GM18505 (cell line): ENCODE results near the gene IGSF9.

Source experiments
- ATAC-seq: cut with Tn5 transposase; IDR thresholded peaks from one replicate; pipeline ENCODE4 v1.9.1; 2021; ENCODE audit not compliant: unreplicated experiment
- POLR2A ChIP-seq: IDR thresholded peaks from 4 replicates; pipeline ENCODE4 v1.6.1; 2011; ENCODE audit warnings: borderline replicate concordance; ENCODE audit not compliant: insufficient read depth, insufficient read length; ENCODE audit errors: extremely low read depth

The IGSF9 gene

GRCh38 chr1:159945483-159946241, at the start of gene IGSF9:
Gene IGSF9 (minus strand): TSS chr1:159945613. CDS start chr1:159943454, 2,159 bp downstream.
- no peak for TF ChIP-seq POLR2A
- no peak for ATAC-seq

- ATAC-seq: no peak
- TF ChIP-seq POLR2A: no peak
These were observed 49.5 kb upstream of the IGSF9 start for GRCh38 chr1:159994896-159995295.

DNA sequence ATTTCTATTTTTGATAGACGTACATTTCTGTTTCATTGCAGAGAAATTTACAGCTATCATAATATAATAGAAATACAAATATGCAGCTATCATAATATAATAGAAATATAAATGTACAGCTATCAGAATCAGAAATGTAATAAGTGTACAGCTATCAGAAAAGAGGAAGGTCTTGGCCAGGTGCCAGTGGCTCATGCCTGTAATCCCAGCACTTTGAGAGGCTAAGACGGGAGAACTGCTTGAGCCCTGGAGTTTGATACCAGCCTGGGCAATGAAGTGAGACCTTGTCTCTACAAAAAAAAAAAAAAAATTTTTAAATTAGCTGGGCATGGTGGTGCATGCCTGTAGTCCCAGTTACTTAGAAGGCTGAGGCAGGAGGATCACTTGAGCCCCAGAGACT, 48.5 kb upstream of the IGSF9 start:
- no peak for TF ChIP-seq POLR2A
- no peak for ATAC-seq

- TF ChIP-seq POLR2A: no peak
- ATAC-seq: no peak
These were observed 46.7 kb upstream of the IGSF9 start for GRCh38 chr1:159992161-159992560.

DNA sequence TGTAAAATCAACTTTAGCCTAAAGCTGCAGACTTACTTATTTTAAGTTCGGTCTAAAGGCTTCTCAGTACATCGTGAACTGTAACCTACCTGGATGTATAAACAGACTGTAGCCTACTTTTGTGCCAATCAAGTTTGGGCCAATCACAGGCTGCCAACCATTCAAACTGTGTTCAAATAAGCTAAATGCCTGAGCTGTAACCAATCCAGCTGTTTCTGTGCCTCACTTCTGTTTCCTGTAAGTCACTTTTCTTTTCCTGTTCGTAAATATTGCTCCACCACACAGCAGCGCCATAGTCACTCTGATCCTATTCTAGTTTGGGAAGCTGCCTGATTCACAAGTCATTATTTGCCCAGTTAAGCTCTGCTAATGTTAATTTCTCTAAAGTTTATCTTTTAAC, 46.1 kb upstream of the IGSF9 start:
- no peak for TF ChIP-seq POLR2A
- ATAC-seq: no peak

DNA sequence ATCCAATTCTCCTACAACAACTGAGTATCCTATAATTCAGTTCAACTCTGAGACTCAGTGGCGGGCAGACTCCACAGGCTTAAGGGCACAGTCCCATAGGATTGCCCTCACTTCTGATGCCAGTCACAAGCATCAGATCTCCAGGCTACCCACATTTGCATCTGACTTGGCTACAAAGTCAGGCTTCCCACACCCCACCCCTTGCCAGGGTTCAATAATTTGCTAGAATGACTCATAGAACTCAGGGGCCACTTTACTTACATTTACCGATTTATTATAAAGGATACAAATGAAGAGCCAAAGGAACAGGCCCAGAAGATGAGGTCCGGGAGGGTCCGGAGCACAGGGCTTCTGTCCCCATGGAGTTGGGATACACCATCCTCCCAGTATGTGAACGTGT, 44.6 kb upstream of the IGSF9 start:
- no peak for TF ChIP-seq POLR2A
- no peak for ATAC-seq

DNA sequence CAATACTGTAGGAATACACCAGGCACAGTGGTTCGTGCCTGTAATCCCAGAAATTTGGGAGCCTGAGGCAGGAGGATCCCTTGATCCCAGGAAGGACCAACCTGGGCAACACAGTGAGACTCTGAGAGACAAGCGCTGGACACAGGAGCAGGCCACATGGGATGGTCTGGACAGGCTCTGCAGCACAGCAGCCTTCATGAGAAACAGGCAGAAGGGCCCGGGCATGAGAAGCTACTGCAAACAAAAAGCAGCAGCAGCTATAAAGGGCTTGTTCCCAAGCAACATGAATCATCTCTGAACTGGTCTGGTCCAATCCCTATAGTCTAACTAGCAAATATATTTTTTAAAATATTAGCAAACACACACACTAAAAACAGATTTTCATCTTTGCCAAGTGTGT, 44.2 kb upstream of the IGSF9 start:
- no peak for ATAC-seq
- TF ChIP-seq POLR2A: no peak

GRCh38 chr1:159988006-159988405, 42.6 kb upstream of the IGSF9 start:
- ATAC-seq: no peak
- no peak for TF ChIP-seq POLR2A

DNA sequence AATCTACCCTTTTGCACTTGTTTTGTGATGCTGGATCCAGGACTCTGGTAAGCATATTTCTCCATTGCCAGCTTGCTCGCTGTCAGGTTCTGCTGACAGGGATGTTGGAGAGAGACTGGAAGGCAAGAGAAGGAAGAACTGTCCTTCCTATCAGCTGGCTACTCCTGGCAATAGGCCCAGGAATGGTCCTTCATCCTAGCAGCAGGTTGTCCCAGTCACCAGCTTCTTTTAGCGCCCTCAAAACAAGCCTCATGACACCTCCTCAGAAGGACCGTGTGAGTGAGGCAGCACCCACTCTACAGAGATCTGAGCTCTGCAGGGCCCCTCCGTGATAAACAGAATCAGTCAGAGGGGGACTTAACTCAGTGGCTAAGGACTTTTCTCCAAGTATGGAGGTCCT, 41.8 kb upstream of the IGSF9 start:
- TF ChIP-seq POLR2A: no peak
- no peak for ATAC-seq

DNA sequence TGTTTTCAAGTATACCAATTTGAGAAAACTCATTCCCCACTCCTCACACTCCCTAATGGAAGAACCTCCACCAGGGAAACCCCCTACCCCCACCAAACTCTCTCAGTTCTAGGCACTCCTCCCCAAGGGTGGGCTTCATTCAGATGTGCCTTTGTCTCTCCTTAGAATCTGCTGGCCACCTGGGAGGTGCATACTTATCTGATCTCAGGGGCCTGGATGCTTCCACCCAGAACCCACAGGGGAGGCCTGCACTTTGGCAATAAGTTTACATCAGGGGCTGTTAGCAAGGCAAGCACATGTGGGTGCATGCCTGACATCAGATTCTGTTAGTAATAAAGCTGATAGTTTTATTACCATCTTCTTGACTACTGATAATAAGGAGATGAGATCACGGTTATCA, 41.1 kb upstream of the IGSF9 start:
- ATAC-seq: no peak
- TF ChIP-seq POLR2A: no peak

- no peak for TF ChIP-seq POLR2A
- no peak for ATAC-seq
These were observed 40.7 kb upstream of the IGSF9 start for GRCh38 chr1:159986093-159986492.

DNA sequence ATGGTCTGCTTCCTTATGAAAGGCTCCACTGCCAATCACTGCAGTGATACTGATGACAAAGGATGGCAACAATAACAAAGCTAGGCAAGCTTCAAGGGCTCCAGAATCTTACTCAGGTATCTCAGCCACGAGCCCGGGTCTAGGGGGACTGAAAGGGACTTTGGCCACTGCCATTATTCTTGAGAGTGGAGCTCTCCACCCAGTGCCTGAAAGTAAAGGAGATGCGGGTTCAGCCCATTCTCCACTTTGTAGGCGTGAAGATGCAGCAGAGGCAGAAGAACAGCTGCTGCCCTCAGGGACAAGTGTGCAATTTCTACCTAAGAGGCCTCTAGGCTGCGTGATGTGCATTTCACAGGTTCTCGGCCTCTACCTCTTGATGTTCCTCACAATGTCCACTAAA, 40.1 kb upstream of the IGSF9 start:
- no peak for TF ChIP-seq POLR2A

DNA sequence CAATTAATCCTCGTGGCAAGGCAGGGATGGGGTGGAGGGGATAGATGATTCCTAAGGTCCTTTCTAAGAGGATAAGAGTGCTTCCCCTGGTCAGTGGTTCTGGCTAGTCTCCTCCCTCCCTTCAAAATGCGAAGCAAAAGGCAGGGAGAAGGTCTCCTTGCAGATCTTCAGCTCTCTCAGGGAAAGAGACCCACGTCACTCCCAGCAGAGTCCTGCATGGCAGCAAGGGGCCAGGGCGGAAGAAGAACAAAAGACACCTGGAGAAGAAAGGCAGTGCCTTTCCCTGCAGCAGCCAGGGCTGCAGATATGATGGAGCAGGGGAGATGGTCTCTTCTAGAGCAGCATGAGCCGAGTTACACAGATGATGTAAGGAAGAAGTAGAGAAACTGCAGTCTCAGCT, 38.3 kb upstream of the IGSF9 start:
- no peak for TF ChIP-seq POLR2A

More for the DNA sequence above, 40.1 kb upstream of the IGSF9 start:
- no peak for ATAC-seq

GRCh38 chr1:159982280-159982679, 36.9 kb upstream of the IGSF9 start:
- no peak for ATAC-seq
- no peak for TF ChIP-seq POLR2A

More for the DNA sequence above, 38.3 kb upstream of the IGSF9 start:
- no peak for ATAC-seq
